WTC11 (cell line): ENCODE results near the gene MEA1. TPM values are rescaled to one million over a fixed set of nuclear protein-coding genes. Genes with fewer than 3 reads are reported as not detected.

Experiments used
- ATAC-seq: fragments of 200-7000 bp; cut with Tn5 transposase; 2 replicates; pipeline ENCODE4 v1.10.0; 2021; ENCODE audit warnings: mild to moderate bottlenecking, moderate library complexity
- CTCF ChIA-PET: fragments of 300-600 bp; sonication (Branson Sonifier 250); formaldehyde crosslinking; loops from one replicate; lab custom pipeline; 2021; ENCODE audit warnings: antibody characterized with exemption; lab: Charles Lee
- POLR2A ChIA-PET: fragments of 350-600 bp; sonication (Branson Sonifier 250); formaldehyde crosslinking; loops from one replicate; lab custom pipeline; 2021; ENCODE audit warnings: antibody characterized with exemption; lab: Charles Lee
- DNase-seq: peaks from one replicate; pipeline ENCODE4 v3.0.0; 2021; ENCODE audit warnings: low spot score
- H3K27ac Mint-ChIP-seq: 2 replicates; pipeline ENCODE4 v1.8.0; 2021; ENCODE audit warnings: mixed read lengths
- H3K27me3 Mint-ChIP-seq: 2 replicates; pipeline ENCODE4 v1.8.0; 2021; ENCODE audit warnings: low read depth, mild to moderate bottlenecking, moderate library complexity, mixed read lengths
- H3K36me3 Mint-ChIP-seq: 2 replicates; pipeline ENCODE4 v1.8.0; 2021; ENCODE audit warnings: mixed read lengths
- H3K4me1 Mint-ChIP-seq: 2 replicates; pipeline ENCODE4 v1.8.0; 2022; ENCODE audit warnings: mixed read lengths
- H3K4me3 Mint-ChIP-seq: 2 replicates; pipeline ENCODE4 v1.8.0; 2021; ENCODE audit warnings: mild to moderate bottlenecking, moderate library complexity, mixed read lengths
- H3K9me3 Mint-ChIP-seq: 2 replicates; pipeline ENCODE4 v1.8.0; 2021; ENCODE audit warnings: mixed read lengths
- AR ChIP-seq: fragments of 250-450 bp; sonication (Bioruptor Pico); IDR thresholded peaks from 2 replicates; pipeline ENCODE4 v1.9.0; 2021; ENCODE audit warnings: mild to moderate bottlenecking
- CTCF ChIP-seq: fragments of 200-600 bp; IDR thresholded peaks from 2 replicates; pipeline ENCODE4 v1.8.0; 2022; ENCODE audit warnings: antibody characterized with exemption
- HMGA2 ChIP-seq: fragments of 250-450 bp; sonication (Bioruptor Pico); IDR thresholded peaks from 2 replicates; pipeline ENCODE4 v1.4.0; 2021; ENCODE audit warnings: mild to moderate bottlenecking, moderate library complexity
- MAX ChIP-seq: sonication (generic); formaldehyde crosslinking; IDR thresholded peaks from 2 replicates; pipeline ENCODE4 v1.8.0; 2022; ENCODE audit warnings: mild to moderate bottlenecking, missing genetic modification reagents
- MYBL2 ChIP-seq: sonication (generic); formaldehyde crosslinking; IDR thresholded peaks from 2 replicates; pipeline ENCODE4 v1.8.1; 2023; ENCODE audit warnings: mild to moderate bottlenecking, moderate library complexity, missing genetic modification reagents
- TP53 ChIP-seq: sonication (generic); formaldehyde crosslinking; IDR thresholded peaks from 2 replicates; pipeline ENCODE4 v1.8.1; 2023; ENCODE audit warnings: mild to moderate bottlenecking, missing genetic modification reagents
- ZNF416 ChIP-seq: fragments of 250-450 bp; sonication (Bioruptor Pico); IDR thresholded peaks from 2 replicates; pipeline ENCODE4 v1.9.0; 2021; ENCODE audit warnings: mild to moderate bottlenecking, inconsistent platforms
- total RNA-seq: library from RNA; stranded (reverse); gene quantifications from 3 replicates; pipeline ENCODE4 v1.2.3, GENCODE V29; 2021
- TF ChIP-seq, protein P1 (sequence below): fragments of 250-450 bp; sonication (Bioruptor Pico); IDR thresholded peaks from 2 replicates; pipeline ENCODE4 v1.9.0; 2021; ENCODE audit warnings: mild to moderate bottlenecking, borderline replicate concordance
- TF ChIP-seq, protein P2 (sequence below): sonication (generic); formaldehyde crosslinking; IDR thresholded peaks from 2 replicates; pipeline ENCODE4 v1.8.1; 2023; ENCODE audit warnings: mild to moderate bottlenecking, missing genetic modification reagents

The MEA1 gene
- total RNA-seq, 1 experiment from 2014 or later, result 85.0 TPM

- TF ChIP-seq, protein P1, sequence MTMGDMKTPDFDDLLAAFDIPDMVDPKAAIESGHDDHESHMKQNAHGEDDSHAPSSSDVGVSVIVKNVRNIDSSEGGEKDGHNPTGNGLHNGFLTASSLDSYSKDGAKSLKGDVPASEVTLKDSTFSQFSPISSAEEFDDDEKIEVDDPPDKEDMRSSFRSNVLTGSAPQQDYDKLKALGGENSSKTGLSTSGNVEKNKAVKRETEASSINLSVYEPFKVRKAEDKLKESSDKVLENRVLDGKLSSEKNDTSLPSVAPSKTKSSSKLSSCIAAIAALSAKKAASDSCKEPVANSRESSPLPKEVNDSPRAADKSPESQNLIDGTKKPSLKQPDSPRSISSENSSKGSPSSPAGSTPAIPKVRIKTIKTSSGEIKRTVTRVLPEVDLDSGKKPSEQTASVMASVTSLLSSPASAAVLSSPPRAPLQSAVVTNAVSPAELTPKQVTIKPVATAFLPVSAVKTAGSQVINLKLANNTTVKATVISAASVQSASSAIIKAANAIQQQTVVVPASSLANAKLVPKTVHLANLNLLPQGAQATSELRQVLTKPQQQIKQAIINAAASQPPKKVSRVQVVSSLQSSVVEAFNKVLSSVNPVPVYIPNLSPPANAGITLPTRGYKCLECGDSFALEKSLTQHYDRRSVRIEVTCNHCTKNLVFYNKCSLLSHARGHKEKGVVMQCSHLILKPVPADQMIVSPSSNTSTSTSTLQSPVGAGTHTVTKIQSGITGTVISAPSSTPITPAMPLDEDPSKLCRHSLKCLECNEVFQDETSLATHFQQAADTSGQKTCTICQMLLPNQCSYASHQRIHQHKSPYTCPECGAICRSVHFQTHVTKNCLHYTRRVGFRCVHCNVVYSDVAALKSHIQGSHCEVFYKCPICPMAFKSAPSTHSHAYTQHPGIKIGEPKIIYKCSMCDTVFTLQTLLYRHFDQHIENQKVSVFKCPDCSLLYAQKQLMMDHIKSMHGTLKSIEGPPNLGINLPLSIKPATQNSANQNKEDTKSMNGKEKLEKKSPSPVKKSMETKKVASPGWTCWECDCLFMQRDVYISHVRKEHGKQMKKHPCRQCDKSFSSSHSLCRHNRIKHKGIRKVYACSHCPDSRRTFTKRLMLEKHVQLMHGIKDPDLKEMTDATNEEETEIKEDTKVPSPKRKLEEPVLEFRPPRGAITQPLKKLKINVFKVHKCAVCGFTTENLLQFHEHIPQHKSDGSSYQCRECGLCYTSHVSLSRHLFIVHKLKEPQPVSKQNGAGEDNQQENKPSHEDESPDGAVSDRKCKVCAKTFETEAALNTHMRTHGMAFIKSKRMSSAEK, result no peak
- TF ChIP-seq AR (CRISPR knock-in tag) (no peak), ZNF416 (no peak)
- TF ChIP-seq, protein P2, sequence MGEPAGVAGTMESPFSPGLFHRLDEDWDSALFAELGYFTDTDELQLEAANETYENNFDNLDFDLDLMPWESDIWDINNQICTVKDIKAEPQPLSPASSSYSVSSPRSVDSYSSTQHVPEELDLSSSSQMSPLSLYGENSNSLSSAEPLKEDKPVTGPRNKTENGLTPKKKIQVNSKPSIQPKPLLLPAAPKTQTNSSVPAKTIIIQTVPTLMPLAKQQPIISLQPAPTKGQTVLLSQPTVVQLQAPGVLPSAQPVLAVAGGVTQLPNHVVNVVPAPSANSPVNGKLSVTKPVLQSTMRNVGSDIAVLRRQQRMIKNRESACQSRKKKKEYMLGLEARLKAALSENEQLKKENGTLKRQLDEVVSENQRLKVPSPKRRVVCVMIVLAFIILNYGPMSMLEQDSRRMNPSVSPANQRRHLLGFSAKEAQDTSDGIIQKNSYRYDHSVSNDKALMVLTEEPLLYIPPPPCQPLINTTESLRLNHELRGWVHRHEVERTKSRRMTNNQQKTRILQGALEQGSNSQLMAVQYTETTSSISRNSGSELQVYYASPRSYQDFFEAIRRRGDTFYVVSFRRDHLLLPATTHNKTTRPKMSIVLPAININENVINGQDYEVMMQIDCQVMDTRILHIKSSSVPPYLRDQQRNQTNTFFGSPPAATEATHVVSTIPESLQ (CRISPR knock-in tag), result no peak
Measured at GRCh38 chr6:43037197-43037596, 23.5 kb upstream of the MEA1 start (continued).

- POLR2A ChIA-PET, result no interaction called here
- no peak for ATAC-seq
- no peak overlapping the region for H3K27ac Mint-ChIP-seq
- no peaks in the 10 kb centered on the region for H3K27me3 Mint-ChIP-seq
- DNase-seq, result no peak
- peaks cover 45% of the 10 kb centered on the region for H3K36me3 Mint-ChIP-seq
- no peak overlapping the region for H3K4me3 Mint-ChIP-seq
- TF ChIP-seq MAX, result no peak
- no peak for TF ChIP-seq HMGA2 (CRISPR knock-in tag)
- TF ChIP-seq, protein P2 (CRISPR knock-in tag), result no peak
- no peak for TF ChIP-seq MYBL2 (CRISPR knock-in tag)
- TF ChIP-seq CTCF, result no peak
- TF ChIP-seq TP53 (CRISPR knock-in tag), result no peak
- H3K9me3 Mint-ChIP-seq, result no peaks in the 10 kb centered on the region
- no peaks in the 10 kb centered on the region for H3K4me1 Mint-ChIP-seq
- CTCF ChIA-PET, result no interaction called here
Measured at GRCh38 chr6:43036712-43037111, 23.0 kb upstream of the MEA1 start.
